ENCODE results near the gene APBB2.

APBB2 gene

GRCh38 chr4:41092128-41092527 lies 122.2 kb downstream of the APBB2 start:
- no peaks in the 10 kb centered on the region for H3K9me3 ChIP-seq
- no peak for TF ChIP-seq CTCF (IDR thresholded peaks at IDR 0.05)
- no peaks in the 10 kb centered on the region for H3K36me3 ChIP-seq
- no peaks in the 10 kb centered on the region for H3K27me3 ChIP-seq
- H3K27ac ChIP-seq: no peak overlapping the region
- H3K4me3 ChIP-seq (ENCODE audit: low read depth in 1 of 2, low read length in 1 of 2): no peak overlapping the region
- no peaks in the 10 kb centered on the region for H3K4me1 ChIP-seq (ENCODE audit: control insufficient read depth in 1 of 2, insufficient read depth in 1 of 2, low read depth in 1 of 2, low read length in 1 of 2)

- no peak overlapping the region for H3K4me3 ChIP-seq (ENCODE audit: low read depth in 1 of 2, low read length in 1 of 2)
- H3K4me1 ChIP-seq (ENCODE audit: control insufficient read depth in 1 of 2, insufficient read depth in 1 of 2, low read depth in 1 of 2, low read length in 1 of 2): no peaks in the 10 kb centered on the region
- H3K27me3 ChIP-seq: no peaks in the 10 kb centered on the region
- H3K36me3 ChIP-seq: no peaks in the 10 kb centered on the region
- TF ChIP-seq CTCF (IDR thresholded peaks at IDR 0.05): no peak
- H3K27ac ChIP-seq: no peak overlapping the region
- no peaks in the 10 kb centered on the region for H3K9me3 ChIP-seq
These were observed 132.5 kb downstream of the APBB2 start for GRCh38 chr4:41081847-41082246.

- H3K27ac ChIP-seq: no peak overlapping the region
- no peaks in the 10 kb centered on the region for H3K36me3 ChIP-seq
- no peak for TF ChIP-seq CTCF (IDR thresholded peaks at IDR 0.05)
- no peaks in the 10 kb centered on the region for H3K9me3 ChIP-seq
- no peaks in the 10 kb centered on the region for H3K4me1 ChIP-seq (ENCODE audit: control insufficient read depth in 1 of 2, insufficient read depth in 1 of 2, low read depth in 1 of 2, low read length in 1 of 2)
- H3K4me3 ChIP-seq (ENCODE audit: low read depth in 1 of 2, low read length in 1 of 2): no peak overlapping the region
- H3K27me3 ChIP-seq: no peaks in the 10 kb centered on the region
These were observed 133.4 kb downstream of the APBB2 start for GRCh38 chr4:41080976-41081375.

- H3K9me3 ChIP-seq: no peaks in the 10 kb centered on the region
- no peak overlapping the region for H3K4me3 ChIP-seq (ENCODE audit: low read depth in 1 of 2, low read length in 1 of 2)
- no peaks in the 10 kb centered on the region for H3K4me1 ChIP-seq (ENCODE audit: control insufficient read depth in 1 of 2, insufficient read depth in 1 of 2, low read depth in 1 of 2, low read length in 1 of 2)
- no peaks in the 10 kb centered on the region for H3K27me3 ChIP-seq
- TF ChIP-seq CTCF (IDR thresholded peaks at IDR 0.05): no peak
- H3K36me3 ChIP-seq: no peaks in the 10 kb centered on the region
- no peak overlapping the region for H3K27ac ChIP-seq
These were observed 134.3 kb downstream of the APBB2 start for GRCh38 chr4:41079881-41080560.

GRCh38 chr4:41077628-41078027 lies 136.7 kb downstream of the APBB2 start:
- Histone ChIP-seq H3K4me1 (ENCODE audit: control insufficient read depth in 1 of 2, insufficient read depth in 1 of 2, low read depth in 1 of 2, low read length in 1 of 2) (no peaks in the 10 kb centered on the region), H3K4me3 (ENCODE audit: low read depth in 1 of 2, low read length in 1 of 2) (no peak overlapping the region), H3K27me3 (no peaks in the 10 kb centered on the region), H3K9me3 (no peaks in the 10 kb centered on the region), H3K36me3 (no peaks in the 10 kb centered on the region), H3K27ac (no peak overlapping the region)
- no peak for TF ChIP-seq CTCF (IDR thresholded peaks at IDR 0.05)

Data from neutrophil (primary cell).